HepG2 (cell line): Measurements from ENCODE around the gene IQGAP2.

Source experiments
- CTCF ChIP-seq: sonication (generic); formaldehyde crosslinking; IDR thresholded peaks from 2 replicates; pipeline ENCODE4 v1.5.0; 2020; ENCODE audit warnings: mild to moderate bottlenecking, missing genetic modification reagents, moderate library complexity
- ELF1 ChIP-seq: sonication (generic); formaldehyde crosslinking; IDR thresholded peaks from 2 replicates; pipeline ENCODE4 v1.4.0; 2020; ENCODE audit warnings: missing genetic modification reagents
- NFE2L1 ChIP-seq: sonication (generic); formaldehyde crosslinking; IDR thresholded peaks from 2 replicates; pipeline ENCODE4 v1.4.0; 2020; ENCODE audit warnings: missing genetic modification reagents, mild to moderate bottlenecking, borderline replicate concordance
- NR1H2 ChIP-seq: sonication (generic); formaldehyde crosslinking; IDR thresholded peaks from 2 replicates; pipeline ENCODE4 v1.8.1; 2022; ENCODE audit warnings: low read depth, missing genetic modification reagents, borderline replicate concordance
- NR2F1 ChIP-seq, 2 experiments: fragments of 450-650 bp in 1 of 2; formaldehyde crosslinking in 1 of 2; IDR thresholded peaks; 2 replicates each; pipeline versions ENCODE4 v1.5.0 to v1.6.1; 2016 to 2020; ENCODE audit warnings: mild to moderate bottlenecking in 1 of 2, missing compliant biosample characterization in 1 of 2, missing genetic modification reagents in 1 of 2, moderate library complexity in 1 of 2
- POLR2A ChIP-seq, 2 experiments: IDR thresholded peaks; 2 replicates each; pipeline ENCODE4 v1.6.1; 2011; ENCODE audit warnings: low read depth in 2 of 2, low read length in 2 of 2, mild to moderate bottlenecking in 1 of 2, moderate library complexity in 1 of 2; ENCODE audit not compliant: insufficient read depth in 1 of 2
- SAFB2 ChIP-seq: sonication (generic); formaldehyde crosslinking; IDR thresholded peaks from 2 replicates; pipeline ENCODE4 v1.5.1; 2020; ENCODE audit warnings: missing genetic modification reagents, low read depth, mild to moderate bottlenecking, borderline replicate concordance
- ZNF460 ChIP-seq: sonication (generic); formaldehyde crosslinking; IDR thresholded peaks from 2 replicates; pipeline ENCODE4 v1.5.1; 2020; ENCODE audit warnings: missing genetic modification reagents, mild to moderate bottlenecking, borderline replicate concordance
- TF ChIP-seq, protein P1 (sequence below): sonication (generic); formaldehyde crosslinking; IDR thresholded peaks from 2 replicates; pipeline ENCODE4 v1.8.0; 2022; ENCODE audit warnings: mild to moderate bottlenecking, missing genetic modification reagents

GRCh38 chr5:76383126-76383832, 19.8 kb upstream of the IQGAP2 start:
- TF ChIP-seq NR2F1 (CRISPR knock-in tag; IDR thresholded peaks at IDR 0.05) (no peak), POLR2A (IDR thresholded peaks at IDR 0.05; ENCODE audit: insufficient read depth in 1 of 2, low read depth in 2 of 2, low read length in 2 of 2) (no peak), ELF1 (CRISPR knock-in tag) (no peak), SAFB2 (CRISPR knock-in tag) (no peak), NFE2L1 (no peak), CTCF (no peak), ZNF460 (CRISPR knock-in tag) (no peak), NR1H2 (CRISPR knock-in tag) (no peak)
- TF ChIP-seq, protein P1, sequence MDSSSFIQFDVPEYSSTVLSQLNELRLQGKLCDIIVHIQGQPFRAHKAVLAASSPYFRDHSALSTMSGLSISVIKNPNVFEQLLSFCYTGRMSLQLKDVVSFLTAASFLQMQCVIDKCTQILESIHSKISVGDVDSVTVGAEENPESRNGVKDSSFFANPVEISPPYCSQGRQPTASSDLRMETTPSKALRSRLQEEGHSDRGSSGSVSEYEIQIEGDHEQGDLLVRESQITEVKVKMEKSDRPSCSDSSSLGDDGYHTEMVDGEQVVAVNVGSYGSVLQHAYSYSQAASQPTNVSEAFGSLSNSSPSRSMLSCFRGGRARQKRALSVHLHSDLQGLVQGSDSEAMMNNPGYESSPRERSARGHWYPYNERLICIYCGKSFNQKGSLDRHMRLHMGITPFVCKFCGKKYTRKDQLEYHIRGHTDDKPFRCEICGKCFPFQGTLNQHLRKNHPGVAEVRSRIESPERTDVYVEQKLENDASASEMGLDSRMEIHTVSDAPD = no peak
